ENCODE measurements around the gene CATSPER4.

GRCh38 chr1:26221094-26221493 lies 30.7 kb downstream of the CATSPER4 start:
- TF ChIP-seq CTCF (IDR thresholded peaks at IDR 0.05) (no peak), POLR2A (IDR thresholded peaks at IDR 0.05) (no peak)

Measured in lower leg skin (tissue), 3 donors.